ENCODE results near the gene SDF2L1.
"Not testable (repeated sequence)": the region's sequence is repeated elsewhere in the genome, so short reads cannot be mapped to it uniquely, and the experiment has no call there.

SDF2L1 gene

GRCh38 chr22:21637450-21637849 is 4.7 kb upstream of the SDF2L1 start:
- DNase-seq = not testable (repeated sequence)

- DNase-seq = no peak
Measured at GRCh38 chr22:21639359-21639758, 2.7 kb upstream of the SDF2L1 start.

GRCh38 chr22:21640810-21641209 is 1.3 kb upstream of the SDF2L1 start:
- DNase-seq = no peak

- no peak for DNase-seq
Measured at GRCh38 chr22:21641417-21641788, 699 bp upstream of the SDF2L1 start.

GRCh38 chr22:21642584-21643448 is 714 bp downstream of the SDF2L1 start:
- peak; percentile 57 for DNase-seq

GRCh38 chr22:21643533-21644357 is 1.6 kb downstream of the SDF2L1 start:
- no peak for DNase-seq

GRCh38 chr22:21645513-21645912 is 3.4 kb downstream of the SDF2L1 start:
- DNase-seq = not testable (repeated sequence)

- DNase-seq = peak; percentile 81
Measured at GRCh38 chr22:21646608-21647590, 4.8 kb downstream of the SDF2L1 start.

- DNase-seq = no peak
Measured at GRCh38 chr22:21650280-21650679, 8.2 kb downstream of the SDF2L1 start.

- no peak for DNase-seq
Measured at GRCh38 chr22:21650823-21651520, 8.9 kb downstream of the SDF2L1 start.

GRCh38 chr22:21651521-21652009 is 9.5 kb downstream of the SDF2L1 start:
- DNase-seq = no peak

GRCh38 chr22:21652010-21652546 is 10.0 kb downstream of the SDF2L1 start:
- DNase-seq = peak; percentile 81

- no peak for DNase-seq
Measured at GRCh38 chr22:21652547-21653545, 10.7 kb downstream of the SDF2L1 start.

- DNase-seq = no peak
Measured at GRCh38 chr22:21657020-21657359, 14.9 kb downstream of the SDF2L1 start.

GRCh38 chr22:21657360-21658032 is 15.4 kb downstream of the SDF2L1 start:
- peak; percentile 79 for DNase-seq

- DNase-seq = no peak
Measured at GRCh38 chr22:21659864-21660525, 17.9 kb downstream of the SDF2L1 start.

- no peak for DNase-seq
Measured at GRCh38 chr22:21660904-21661303, 18.8 kb downstream of the SDF2L1 start.

- DNase-seq = no peak
Measured at GRCh38 chr22:21661991-21662390, 19.9 kb downstream of the SDF2L1 start.

- no peak for DNase-seq
Measured at GRCh38 chr22:21663738-21664137, 21.6 kb downstream of the SDF2L1 start.
